SK-N-SH treated with all-trans-retinoic acid at 6 μM for 48 hours (cell line): ENCODE data around the gene SHANK1.

Experiments used
- ATAC-seq: fragments of 200-7000 bp; cut with Tn5 transposase; 3 replicates; pipeline ENCODE4 v1.9.1; 2020; ENCODE audit warnings: mild to moderate bottlenecking, moderate library complexity
- ARNTL ChIP-seq: fragments of 450-650 bp; formaldehyde crosslinking; IDR thresholded peaks from 2 replicates; pipeline ENCODE4 v1.5.0; 2020; ENCODE audit warnings: low read depth, mild to moderate bottlenecking, moderate library complexity, borderline replicate concordance
- BACH2 ChIP-seq: fragments of 250-450 bp; sonication (Bioruptor Pico); IDR thresholded peaks from 2 replicates; pipeline ENCODE4 v1.9.0; 2021; ENCODE audit warnings: mild to moderate bottlenecking, borderline replicate concordance
- CSDC2 ChIP-seq: fragments of 250-450 bp; sonication (Bioruptor Pico); IDR thresholded peaks from 2 replicates; pipeline ENCODE4 v1.5.0; 2020; ENCODE audit warnings: mild to moderate bottlenecking, moderate library complexity
- ESRRG ChIP-seq: fragments of 250-450 bp; sonication (Bioruptor Pico); IDR thresholded peaks from 2 replicates; pipeline ENCODE4 v1.6.1; 2021; ENCODE audit warnings: mild to moderate bottlenecking
- GLIS3 ChIP-seq: fragments of 250-450 bp; sonication (Bioruptor Pico); IDR thresholded peaks from 2 replicates; pipeline ENCODE4 v1.5.0; 2020; ENCODE audit warnings: mild to moderate bottlenecking, moderate library complexity
- ISL1 ChIP-seq: fragments of 250-450 bp; sonication (Bioruptor Pico); IDR thresholded peaks from 2 replicates; pipeline ENCODE4 v2.1.2; 2022; ENCODE audit warnings: mild to moderate bottlenecking, moderate library complexity
- OSR1 ChIP-seq: fragments of 250-450 bp; sonication (Bioruptor Pico); IDR thresholded peaks from 2 replicates; pipeline ENCODE4 v1.8.0; 2022; ENCODE audit warnings: moderate library complexity, mild to moderate bottlenecking, inconsistent platforms
- RARB ChIP-seq: fragments of 250-450 bp; sonication (Bioruptor Pico); IDR thresholded peaks from 2 replicates; pipeline ENCODE4 v1.8.0; 2021; ENCODE audit warnings: mild to moderate bottlenecking, moderate library complexity
- SNAI2 ChIP-seq: fragments of 250-450 bp; sonication (Bioruptor Pico); IDR thresholded peaks from 2 replicates; pipeline ENCODE4 v1.5.0; 2020; ENCODE audit warnings: mild to moderate bottlenecking, moderate library complexity
- TCF4 ChIP-seq: fragments of 250-450 bp; sonication (Bioruptor Pico); IDR thresholded peaks from 2 replicates; pipeline ENCODE4 v1.8.0; 2021; ENCODE audit warnings: mild to moderate bottlenecking, moderate library complexity, borderline replicate concordance
- ZC3H10 ChIP-seq: fragments of 250-450 bp; sonication (Bioruptor Pico); IDR thresholded peaks from 2 replicates; pipeline ENCODE4 v1.5.1; 2021; ENCODE audit warnings: mild to moderate bottlenecking, moderate library complexity
- ZFP3 ChIP-seq: fragments of 250-450 bp; sonication (Bioruptor Pico); IDR thresholded peaks from 2 replicates; pipeline ENCODE4 v1.5.0; 2020; ENCODE audit warnings: mild to moderate bottlenecking, moderate library complexity
- ZFP30 ChIP-seq: fragments of 450-650 bp; formaldehyde crosslinking; IDR thresholded peaks from 2 replicates; pipeline ENCODE4 v1.5.0; 2022; ENCODE audit warnings: mild to moderate bottlenecking, moderate library complexity
- ZNF70 ChIP-seq: fragments of 450-650 bp; formaldehyde crosslinking; IDR thresholded peaks from 2 replicates; pipeline ENCODE4 v1.5.0; 2020; ENCODE audit warnings: mild to moderate bottlenecking, moderate library complexity
- ZNF8 ChIP-seq: fragments of 450-650 bp; formaldehyde crosslinking; IDR thresholded peaks from 2 replicates; pipeline ENCODE4 v1.5.0; 2020; ENCODE audit warnings: mild to moderate bottlenecking, moderate library complexity
- TF ChIP-seq, protein P1 (sequence below): fragments of 250-450 bp; sonication (Bioruptor Pico); IDR thresholded peaks from 2 replicates; pipeline ENCODE4 v1.5.1; 2021; ENCODE audit warnings: mild to moderate bottlenecking, moderate library complexity
- TF ChIP-seq, protein P2 (sequence below): fragments of 250-450 bp; sonication (Bioruptor Pico); IDR thresholded peaks from 2 replicates; pipeline ENCODE4 v1.8.0; 2020; ENCODE audit warnings: mild to moderate bottlenecking, moderate library complexity, borderline replicate concordance
- TF ChIP-seq, protein P3 (sequence below): fragments of 250-450 bp; sonication (Bioruptor Pico); IDR thresholded peaks from 2 replicates; pipeline ENCODE4 v1.5.1; 2020; ENCODE audit warnings: low read depth, mild to moderate bottlenecking, moderate library complexity
- TF ChIP-seq, protein P4 (sequence below): fragments of 250-450 bp; sonication (Bioruptor Pico); IDR thresholded peaks from 2 replicates; pipeline ENCODE4 v1.8.0; 2021; ENCODE audit warnings: low read depth, mild to moderate bottlenecking, moderate library complexity, borderline replicate concordance

Gene SHANK1

DNA sequence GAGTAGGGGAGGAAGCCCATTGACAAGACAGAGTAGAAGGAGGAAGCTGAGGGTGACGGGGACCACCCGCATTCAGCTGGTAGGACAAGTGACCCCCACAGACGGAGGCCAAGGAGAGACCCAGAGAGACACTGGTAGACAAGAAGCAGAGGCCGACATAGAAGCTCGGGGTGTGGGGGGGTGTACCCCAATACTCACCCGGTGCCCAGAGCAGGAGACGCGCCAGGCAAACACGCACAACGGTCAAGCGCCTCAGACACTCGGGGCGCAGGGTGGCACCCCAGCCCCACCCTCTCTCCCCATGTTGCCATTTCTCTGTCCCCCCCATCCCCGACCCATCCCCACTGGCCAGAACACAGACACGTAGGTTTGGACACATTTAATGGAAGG, 23.5 kb downstream of the SHANK1 start:
- no peak for ATAC-seq
- TF ChIP-seq ZC3H10 (no peak), ISL1 (no peak), GLIS3 (CRISPR knock-in tag) (no peak), ARNTL (CRISPR knock-in tag) (no peak), OSR1 (CRISPR knock-in tag) (no peak), SNAI2 (CRISPR knock-in tag) (no peak), RARB (CRISPR knock-in tag) (no peak), BACH2 (CRISPR knock-in tag) (no peak)
- TF ChIP-seq, protein P1, sequence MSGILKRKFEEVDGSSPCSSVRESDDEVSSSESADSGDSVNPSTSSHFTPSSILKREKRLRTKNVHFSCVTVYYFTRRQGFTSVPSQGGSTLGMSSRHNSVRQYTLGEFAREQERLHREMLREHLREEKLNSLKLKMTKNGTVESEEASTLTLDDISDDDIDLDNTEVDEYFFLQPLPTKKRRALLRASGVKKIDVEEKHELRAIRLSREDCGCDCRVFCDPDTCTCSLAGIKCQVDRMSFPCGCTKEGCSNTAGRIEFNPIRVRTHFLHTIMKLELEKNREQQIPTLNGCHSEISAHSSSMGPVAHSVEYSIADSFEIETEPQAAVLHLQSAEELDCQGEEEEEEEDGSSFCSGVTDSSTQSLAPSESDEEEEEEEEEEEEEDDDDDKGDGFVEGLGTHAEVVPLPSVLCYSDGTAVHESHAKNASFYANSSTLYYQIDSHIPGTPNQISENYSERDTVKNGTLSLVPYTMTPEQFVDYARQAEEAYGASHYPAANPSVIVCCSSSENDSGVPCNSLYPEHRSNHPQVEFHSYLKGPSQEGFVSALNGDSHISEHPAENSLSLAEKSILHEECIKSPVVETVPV (CRISPR knock-in tag) = no peak
- TF ChIP-seq, protein P2, sequence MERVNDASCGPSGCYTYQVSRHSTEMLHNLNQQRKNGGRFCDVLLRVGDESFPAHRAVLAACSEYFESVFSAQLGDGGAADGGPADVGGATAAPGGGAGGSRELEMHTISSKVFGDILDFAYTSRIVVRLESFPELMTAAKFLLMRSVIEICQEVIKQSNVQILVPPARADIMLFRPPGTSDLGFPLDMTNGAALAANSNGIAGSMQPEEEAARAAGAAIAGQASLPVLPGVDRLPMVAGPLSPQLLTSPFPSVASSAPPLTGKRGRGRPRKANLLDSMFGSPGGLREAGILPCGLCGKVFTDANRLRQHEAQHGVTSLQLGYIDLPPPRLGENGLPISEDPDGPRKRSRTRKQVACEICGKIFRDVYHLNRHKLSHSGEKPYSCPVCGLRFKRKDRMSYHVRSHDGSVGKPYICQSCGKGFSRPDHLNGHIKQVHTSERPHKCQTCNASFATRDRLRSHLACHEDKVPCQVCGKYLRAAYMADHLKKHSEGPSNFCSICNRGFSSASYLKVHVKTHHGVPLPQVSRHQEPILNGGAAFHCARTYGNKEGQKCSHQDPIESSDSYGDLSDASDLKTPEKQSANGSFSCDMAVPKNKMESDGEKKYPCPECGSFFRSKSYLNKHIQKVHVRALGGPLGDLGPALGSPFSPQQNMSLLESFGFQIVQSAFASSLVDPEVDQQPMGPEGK = no peak
- TF ChIP-seq, protein P3, sequence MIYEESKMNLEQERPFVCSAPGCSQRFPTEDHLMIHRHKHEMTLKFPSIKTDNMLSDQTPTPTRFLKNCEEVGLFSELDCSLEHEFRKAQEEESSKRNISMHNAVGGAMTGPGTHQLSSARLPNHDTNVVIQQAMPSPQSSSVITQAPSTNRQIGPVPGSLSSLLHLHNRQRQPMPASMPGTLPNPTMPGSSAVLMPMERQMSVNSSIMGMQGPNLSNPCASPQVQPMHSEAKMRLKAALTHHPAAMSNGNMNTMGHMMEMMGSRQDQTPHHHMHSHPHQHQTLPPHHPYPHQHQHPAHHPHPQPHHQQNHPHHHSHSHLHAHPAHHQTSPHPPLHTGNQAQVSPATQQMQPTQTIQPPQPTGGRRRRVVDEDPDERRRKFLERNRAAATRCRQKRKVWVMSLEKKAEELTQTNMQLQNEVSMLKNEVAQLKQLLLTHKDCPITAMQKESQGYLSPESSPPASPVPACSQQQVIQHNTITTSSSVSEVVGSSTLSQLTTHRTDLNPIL (CRISPR knock-in tag) = no peak

DNA sequence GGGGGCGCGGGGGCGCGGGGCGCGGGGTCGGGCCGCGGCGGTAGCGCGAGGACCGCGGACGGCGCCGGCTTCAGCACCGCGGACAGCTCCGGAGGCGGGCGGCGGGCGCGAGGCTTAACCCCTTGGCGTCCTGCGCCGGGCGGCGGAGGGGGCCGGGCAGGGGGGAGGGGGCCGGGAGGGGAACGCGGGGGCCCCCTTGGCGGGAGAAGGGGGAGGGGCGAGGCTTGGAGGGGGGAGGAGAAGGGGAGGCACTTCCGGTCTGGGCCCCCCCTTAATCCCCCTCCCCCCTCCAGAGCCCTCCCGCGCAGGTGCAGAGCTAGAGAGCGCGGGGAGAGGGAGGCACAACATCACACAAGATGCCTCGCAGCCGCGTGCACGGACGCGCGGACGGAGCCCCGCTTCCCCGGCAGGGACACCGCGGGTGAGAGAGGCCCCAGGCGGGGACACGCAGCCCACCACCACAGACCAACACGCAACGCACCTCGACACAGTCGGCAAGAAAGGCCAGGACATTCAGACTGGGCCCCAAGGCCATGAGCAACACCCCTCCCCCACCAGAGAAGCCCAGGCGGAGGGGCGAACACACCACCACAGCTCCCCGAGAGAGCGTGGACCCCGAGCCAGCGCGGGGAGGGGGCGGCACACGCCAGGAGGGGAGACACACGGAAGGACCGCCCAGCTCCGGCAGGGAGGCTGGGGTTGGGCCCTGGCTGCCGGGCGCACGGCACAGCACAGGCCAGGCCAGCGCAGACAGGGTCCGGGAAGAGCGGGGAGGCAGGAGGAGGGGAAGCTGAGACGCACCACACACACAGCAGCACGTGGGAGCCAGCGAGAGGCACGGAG, 24.1 kb downstream of the SHANK1 start:
- peak; percentile 67 for ATAC-seq
- no peak for TF ChIP-seq ZNF70 (CRISPR knock-in tag)
- no peak for TF ChIP-seq ZFP3 (CRISPR knock-in tag)
- no peak for TF ChIP-seq ISL1
- TF ChIP-seq, protein P3 (CRISPR knock-in tag) = no peak
- no peak for TF ChIP-seq CSDC2
- no peak for TF ChIP-seq TCF4 (CRISPR knock-in tag)
- no peak for TF ChIP-seq SNAI2 (CRISPR knock-in tag)

DNA sequence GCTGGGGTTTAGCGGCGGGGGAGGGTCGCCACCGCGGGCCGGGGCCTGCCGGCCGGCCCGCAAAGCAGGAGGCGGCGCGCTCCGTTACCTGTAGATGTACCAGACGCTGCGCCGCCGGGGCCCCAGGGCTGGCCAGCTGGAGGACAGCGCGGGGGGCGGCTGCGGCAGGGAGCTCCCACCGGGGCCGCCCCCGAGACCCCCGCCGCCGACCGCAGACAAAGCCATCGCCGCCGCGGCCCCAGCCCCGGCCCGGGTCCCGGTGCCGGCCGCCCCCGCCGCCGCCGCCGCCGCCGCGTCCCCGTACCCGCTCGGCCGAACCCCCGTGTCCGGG, 24.8 kb downstream of the SHANK1 start:
- TF ChIP-seq TCF4 (CRISPR knock-in tag) = no peak
- TF ChIP-seq, protein P4, sequence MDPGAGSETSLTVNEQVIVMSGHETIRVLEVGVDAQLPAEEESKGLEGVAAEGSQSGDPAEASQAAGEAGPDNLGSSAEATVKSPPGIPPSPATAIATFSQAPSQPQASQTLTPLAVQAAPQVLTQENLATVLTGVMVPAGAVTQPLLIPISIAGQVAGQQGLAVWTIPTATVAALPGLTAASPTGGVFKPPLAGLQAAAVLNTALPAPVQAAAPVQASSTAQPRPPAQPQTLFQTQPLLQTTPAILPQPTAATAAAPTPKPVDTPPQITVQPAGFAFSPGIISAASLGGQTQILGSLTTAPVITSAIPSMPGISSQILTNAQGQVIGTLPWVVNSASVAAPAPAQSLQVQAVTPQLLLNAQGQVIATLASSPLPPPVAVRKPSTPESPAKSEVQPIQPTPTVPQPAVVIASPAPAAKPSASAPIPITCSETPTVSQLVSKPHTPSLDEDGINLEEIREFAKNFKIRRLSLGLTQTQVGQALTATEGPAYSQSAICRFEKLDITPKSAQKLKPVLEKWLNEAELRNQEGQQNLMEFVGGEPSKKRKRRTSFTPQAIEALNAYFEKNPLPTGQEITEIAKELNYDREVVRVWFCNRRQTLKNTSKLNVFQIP = no peak
- no peak for TF ChIP-seq ARNTL (CRISPR knock-in tag)
- no peak for TF ChIP-seq ZNF8 (CRISPR knock-in tag)
- no peak for TF ChIP-seq ZFP30 (CRISPR knock-in tag)
- TF ChIP-seq CSDC2 = no peak
- TF ChIP-seq ESRRG = no peak
- no peak for TF ChIP-seq ZNF70 (CRISPR knock-in tag)
- TF ChIP-seq, all 23 proteins: peak for 0
- ATAC-seq = no peak

DNA sequence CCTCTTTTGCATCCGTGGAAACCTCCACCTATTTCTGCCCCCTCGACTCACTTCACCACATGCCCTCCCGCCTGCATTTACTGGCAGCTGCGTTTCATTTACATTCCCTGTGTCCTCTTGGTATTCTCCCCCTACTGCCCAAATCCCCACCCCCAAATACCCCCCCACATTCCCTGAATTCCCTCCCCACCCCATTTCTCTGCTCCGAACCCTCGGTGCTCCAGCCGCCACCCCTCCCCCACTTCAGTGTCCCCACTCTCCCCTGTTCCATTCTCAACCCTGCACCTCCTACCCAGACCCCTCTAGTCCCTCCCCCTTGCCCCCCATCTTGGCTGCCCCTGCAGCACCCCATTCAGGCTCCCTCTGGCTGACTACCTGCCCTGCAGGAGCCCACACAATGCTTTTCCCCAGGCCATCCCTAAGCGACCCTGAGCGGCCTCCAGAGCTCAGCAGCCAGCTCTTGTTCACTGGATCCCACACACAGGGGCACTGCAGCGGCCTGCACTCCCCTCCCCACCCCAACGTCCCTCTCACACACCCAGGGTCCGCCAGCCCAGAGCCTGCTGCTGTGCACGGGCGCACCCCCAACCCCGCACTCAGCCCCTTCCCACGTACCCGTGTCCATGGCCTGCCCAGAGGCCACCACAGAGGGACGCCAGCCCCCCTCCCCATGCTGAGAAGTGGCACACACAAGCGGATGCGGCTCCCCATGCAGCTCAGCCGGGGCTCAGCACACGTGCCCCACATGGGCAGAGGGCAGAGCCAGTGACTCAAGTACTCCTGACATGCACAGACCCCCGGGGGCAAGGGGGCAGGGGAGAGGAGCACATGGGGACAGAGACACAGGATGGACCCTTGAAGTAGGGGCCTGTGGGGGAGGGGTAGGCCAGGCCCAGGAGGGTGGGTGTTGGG, 26.3 kb downstream of the SHANK1 start:
- no peak for TF ChIP-seq ZNF8 (CRISPR knock-in tag)
- no peak; the same call in 2 of the 3 replicates for ATAC-seq
